Central memory CD8-positive, alpha-beta T cell (primary cell): ENCODE measurements around the gene OSBPL5.

Experiments
- ATAC-seq: fragments of 150-1000 bp; cut with Tn5 transposase; replicated peaks from 2 replicates; pipeline ENCODE4 v1.10.0; 2022; ENCODE audit warnings: mild to moderate bottlenecking, moderate FRiP score, moderate number of reproducible peaks; ENCODE audit not compliant: poor library complexity, severe bottlenecking; ENCODE audit errors: extremely low read depth
- DNase-seq, 2 donors: peaks; one replicate each; pipeline ENCODE4 v3.0.0; 2021; ENCODE audit warnings: low spot score in 2 of 2
- H3K27ac Mint-ChIP-seq: one replicate; pipeline ENCODE4 v1.8.0; 2022; ENCODE audit warnings: low read depth, mild to moderate bottlenecking, moderate library complexity, mixed read lengths
- H3K27me3 Mint-ChIP-seq: one replicate; pipeline ENCODE4 v1.8.0; 2022; ENCODE audit warnings: mixed read lengths
- H3K36me3 Mint-ChIP-seq: one replicate; pipeline ENCODE4 v1.8.0; 2022; ENCODE audit warnings: mild to moderate bottlenecking, moderate library complexity, mixed read lengths; ENCODE audit not compliant: insufficient read depth
- H3K4me1 Mint-ChIP-seq: one replicate; pipeline ENCODE4 v1.8.0; 2022; ENCODE audit warnings: mixed read lengths
- H3K4me3 Mint-ChIP-seq: one replicate; pipeline ENCODE4 v1.8.0; 2022; ENCODE audit warnings: mild to moderate bottlenecking, moderate library complexity, mixed read lengths
- H3K9me3 Mint-ChIP-seq: one replicate; pipeline ENCODE4 v1.8.0; 2022; ENCODE audit warnings: mixed read lengths

Gene OSBPL5

DNA sequence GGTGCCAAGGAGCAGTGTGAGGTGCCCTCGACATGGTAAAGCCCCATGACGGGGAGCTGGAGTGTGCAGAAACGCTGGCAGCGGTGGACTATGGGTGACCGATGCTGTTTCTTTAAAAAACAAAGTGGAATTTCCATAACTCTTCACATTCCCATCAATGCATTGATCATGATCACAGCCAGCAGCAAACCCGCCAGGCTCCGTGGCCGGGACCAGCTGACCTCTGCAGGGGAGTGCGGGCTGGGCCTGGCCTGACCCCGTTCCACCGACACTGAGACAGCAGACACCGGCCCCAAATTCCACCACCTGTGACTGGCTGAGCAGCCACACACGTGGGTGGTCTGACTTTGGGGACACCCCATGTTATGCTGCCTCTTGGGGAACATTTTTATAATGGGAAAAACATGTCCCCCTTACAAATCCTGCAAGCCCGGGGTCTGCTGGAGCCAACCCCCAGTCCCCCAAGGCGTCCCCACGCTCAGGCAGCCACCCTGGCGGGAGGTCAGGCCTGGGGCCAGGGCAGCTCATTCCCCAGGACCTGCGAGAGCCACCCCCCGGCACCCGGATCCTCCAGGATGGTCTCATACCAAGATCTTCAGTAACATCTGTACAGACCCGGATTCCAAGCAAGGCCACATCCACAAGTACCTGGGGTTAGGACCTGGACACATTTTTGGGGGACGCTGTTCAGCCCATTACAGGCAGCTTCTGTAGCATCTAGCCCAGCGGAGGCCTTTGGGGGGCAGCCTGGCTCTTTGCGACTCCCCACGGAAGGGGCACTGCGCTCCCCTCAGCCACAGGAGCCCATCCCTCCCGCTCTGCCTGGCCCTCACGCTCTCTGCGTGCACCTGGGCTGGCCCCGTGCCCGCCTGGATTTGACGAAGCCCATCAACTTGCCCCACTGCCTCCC is 20.6 kb downstream of the OSBPL5 start:
- no peak for DNase-seq
- Mint-ChIP-seq H3K27ac (no peak overlapping the region), H3K9me3 (no peaks in the 10 kb centered on the region), H3K4me1 (peaks cover 26% of the 10 kb centered on the region), H3K4me3 (no peak overlapping the region), H3K36me3 (peaks cover 4% of the 10 kb centered on the region), H3K27me3 (no peaks in the 10 kb centered on the region)
- ATAC-seq, result no peak

DNA sequence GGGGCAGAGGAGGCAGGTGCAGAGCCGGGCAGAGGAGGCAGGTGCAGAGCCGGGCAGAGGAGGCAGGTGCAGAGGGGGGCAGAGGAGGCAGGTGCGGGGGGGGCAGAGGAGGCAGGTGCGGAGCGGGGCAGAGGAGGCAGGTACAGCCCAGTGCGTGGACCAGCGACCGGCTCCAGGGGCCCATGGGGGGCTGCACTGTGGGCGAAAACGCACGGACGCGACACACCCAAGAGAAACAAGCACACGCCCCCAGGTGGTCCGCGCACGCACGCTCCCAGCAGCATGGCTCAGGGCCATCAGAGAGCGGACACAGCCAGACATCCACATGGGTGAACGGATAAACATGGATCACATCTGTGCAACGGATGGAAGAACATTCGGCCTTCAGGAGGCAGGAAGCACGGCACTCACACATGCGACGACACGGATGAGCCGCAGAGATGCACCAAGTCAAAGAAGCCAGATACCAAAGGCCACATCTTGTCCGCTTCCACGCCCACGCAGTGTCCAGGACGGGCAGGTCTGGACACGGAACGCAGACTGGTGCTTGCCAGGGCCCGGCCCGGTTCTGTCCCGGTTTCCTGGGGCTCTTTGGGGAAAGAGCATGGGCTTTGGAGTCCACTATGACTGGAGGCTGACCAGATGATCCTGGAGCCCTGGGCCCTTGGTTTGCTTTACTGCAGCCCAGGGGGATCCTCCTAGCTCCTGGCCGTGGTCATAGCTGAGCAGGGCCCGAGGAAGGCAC is 21.8 kb downstream of the OSBPL5 start:
- no peak for DNase-seq
- H3K27ac Mint-ChIP-seq, result no peak overlapping the region

DNA sequence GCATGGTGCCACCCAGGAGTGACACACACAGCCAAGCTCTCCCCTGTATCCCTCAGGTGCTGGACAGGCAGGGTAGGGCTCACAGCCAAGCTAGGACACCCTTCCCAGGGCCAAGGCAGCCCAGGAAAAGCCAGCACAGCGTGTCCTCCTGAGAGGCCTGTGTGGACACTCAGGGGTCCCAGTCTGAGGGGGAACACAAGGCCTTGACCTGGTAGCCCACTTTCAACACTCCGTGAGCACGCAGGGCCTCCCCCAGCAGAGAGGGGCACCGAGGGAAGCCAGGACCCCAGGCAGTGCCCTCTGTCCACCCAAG is 24.9 kb downstream of the OSBPL5 start:
- DNase-seq (no peak), ATAC-seq (no peak)
- H3K27ac Mint-ChIP-seq, result no peak overlapping the region

More for the DNA sequence above, 21.8 kb downstream of the OSBPL5 start:
- H3K4me1 Mint-ChIP-seq, result peaks cover 19% of the 10 kb centered on the region
- H3K36me3 Mint-ChIP-seq, result peaks cover 4% of the 10 kb centered on the region
- H3K9me3 Mint-ChIP-seq, result no peaks in the 10 kb centered on the region
- no peak overlapping the region for H3K4me3 Mint-ChIP-seq
- no peaks in the 10 kb centered on the region for H3K27me3 Mint-ChIP-seq
- no peak for ATAC-seq

DNA sequence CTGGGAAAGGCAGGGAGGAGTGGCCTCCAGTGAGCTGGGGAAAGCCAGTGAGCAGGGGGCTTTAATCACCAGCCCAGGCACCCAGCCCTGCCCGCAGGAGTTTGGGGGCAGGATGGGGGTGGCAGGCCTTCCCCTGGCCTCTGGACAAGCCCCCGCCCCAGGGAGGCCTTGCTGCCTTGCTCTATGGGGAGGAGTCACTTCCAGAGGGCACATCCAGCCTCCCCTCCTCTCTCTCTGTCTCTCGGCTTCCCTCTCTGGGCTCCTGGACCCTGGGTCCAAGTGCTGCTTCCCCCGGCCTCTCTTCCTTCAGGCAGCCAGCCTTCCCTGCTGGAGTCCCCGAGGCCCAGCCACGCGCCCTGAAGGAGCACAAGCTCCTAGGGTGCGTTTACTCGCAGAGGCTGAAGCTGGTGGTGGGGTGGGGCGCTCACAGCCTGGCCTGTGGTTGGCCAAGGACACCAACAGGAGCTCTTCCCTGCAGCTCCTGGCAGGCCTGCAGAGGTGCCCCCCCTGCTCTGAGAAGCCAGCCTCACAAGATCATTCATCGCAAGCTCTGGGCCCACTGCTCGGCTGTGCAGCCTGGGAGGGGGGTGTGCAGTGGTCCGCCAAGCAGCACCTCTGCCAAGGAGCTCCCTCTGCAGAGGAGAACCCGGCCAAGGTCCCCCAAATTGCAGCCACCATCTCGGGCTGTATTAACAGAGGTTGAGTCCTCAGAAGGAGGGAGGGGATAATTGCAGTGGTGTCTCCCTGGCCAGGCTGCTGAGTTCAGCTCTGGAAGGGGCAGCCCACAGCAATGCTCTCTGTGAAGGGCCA is 25.4 kb downstream of the OSBPL5 start:
- Mint-ChIP-seq H3K9me3 (no peaks in the 10 kb centered on the region), H3K36me3 (no peaks in the 10 kb centered on the region), H3K4me3 (no peak overlapping the region), H3K27me3 (no peaks in the 10 kb centered on the region), H3K4me1 (peaks cover 35% of the 10 kb centered on the region), H3K27ac (no peak overlapping the region)
- DNase-seq (no peak), ATAC-seq (no peak)

More for the DNA sequence above, 24.9 kb downstream of the OSBPL5 start:
- peaks cover 32% of the 10 kb centered on the region for H3K4me1 Mint-ChIP-seq
- H3K27me3 Mint-ChIP-seq, result no peaks in the 10 kb centered on the region
- H3K36me3 Mint-ChIP-seq, result no peaks in the 10 kb centered on the region
- no peaks in the 10 kb centered on the region for H3K9me3 Mint-ChIP-seq
- no peak overlapping the region for H3K4me3 Mint-ChIP-seq

DNA sequence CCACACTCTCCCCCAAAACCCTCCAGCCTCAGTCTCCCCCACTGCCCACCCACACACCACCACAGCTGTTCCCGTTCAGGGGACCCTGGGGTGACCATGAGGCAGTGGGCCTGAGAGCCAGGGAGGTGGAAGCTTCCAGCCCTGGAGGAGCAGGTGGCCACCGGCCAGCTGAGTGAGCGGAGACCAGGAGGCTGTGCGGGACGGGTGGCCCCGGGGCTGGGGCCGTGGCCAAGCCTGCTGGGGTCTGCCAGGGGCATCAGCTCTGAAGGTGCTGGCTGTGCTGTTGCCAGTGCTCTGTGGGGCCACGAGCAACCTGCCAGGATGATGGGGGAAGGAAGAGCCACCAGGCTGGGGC is 26.0 kb downstream of the OSBPL5 start:
- H3K9me3 Mint-ChIP-seq, result no peaks in the 10 kb centered on the region
- peaks cover 1% of the 10 kb centered on the region for H3K36me3 Mint-ChIP-seq
- ATAC-seq (no peak), DNase-seq (no peak)
- peaks cover 35% of the 10 kb centered on the region for H3K4me1 Mint-ChIP-seq
- no peak overlapping the region for H3K27ac Mint-ChIP-seq
- H3K4me3 Mint-ChIP-seq, result no peak overlapping the region
- H3K27me3 Mint-ChIP-seq, result no peaks in the 10 kb centered on the region

DNA sequence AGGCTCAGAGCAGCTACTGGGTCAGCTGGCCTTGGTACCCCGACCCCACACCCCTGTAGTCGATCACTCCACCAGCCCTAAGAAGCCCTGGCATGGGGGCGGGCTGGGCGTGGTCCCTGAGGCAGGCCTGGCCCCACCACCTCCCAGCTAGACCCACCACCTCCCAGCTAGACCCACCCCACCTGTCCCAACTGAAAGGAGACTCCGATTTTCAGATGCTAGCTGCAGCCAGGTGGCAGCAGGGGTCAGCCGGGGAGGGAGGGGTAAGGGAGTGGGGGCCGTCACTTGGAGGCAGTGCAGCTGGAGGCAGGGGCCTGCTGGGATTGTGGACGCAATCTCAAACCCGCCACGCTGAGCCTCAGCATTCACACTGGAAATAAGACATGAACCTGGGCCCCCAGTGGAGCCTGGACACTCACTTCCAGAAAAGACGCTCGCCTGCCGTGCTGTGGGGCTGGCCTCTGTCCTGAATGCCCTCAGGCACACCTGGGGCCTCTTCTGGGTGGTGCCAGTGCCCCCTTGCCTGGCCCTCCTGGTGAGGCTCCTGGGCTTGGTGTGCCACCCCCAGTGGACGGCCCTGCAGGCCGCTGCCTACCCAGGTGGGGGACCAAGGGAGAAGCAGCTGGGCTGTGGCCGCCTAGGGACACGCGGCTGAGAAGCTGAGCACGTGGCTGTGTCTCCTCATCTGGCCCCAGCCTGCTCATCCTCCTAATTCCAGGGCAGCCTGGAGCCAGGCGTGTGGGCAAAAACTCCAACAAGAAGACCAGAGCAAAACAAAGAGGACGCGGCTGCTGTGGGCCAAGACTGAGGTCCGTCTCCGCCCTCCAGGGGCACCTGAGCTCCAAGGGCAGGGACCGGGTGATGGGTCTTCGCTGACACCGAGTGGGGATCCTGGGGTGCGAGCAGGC is 26.7 kb downstream of the OSBPL5 start:
- Mint-ChIP-seq H3K27me3 (no peaks in the 10 kb centered on the region), H3K4me1 (peaks cover 35% of the 10 kb centered on the region), H3K4me3 (no peak overlapping the region), H3K9me3 (no peaks in the 10 kb centered on the region), H3K27ac (no peak overlapping the region), H3K36me3 (peaks cover 1% of the 10 kb centered on the region)
- ATAC-seq (no peak), DNase-seq (no peak)

DNA sequence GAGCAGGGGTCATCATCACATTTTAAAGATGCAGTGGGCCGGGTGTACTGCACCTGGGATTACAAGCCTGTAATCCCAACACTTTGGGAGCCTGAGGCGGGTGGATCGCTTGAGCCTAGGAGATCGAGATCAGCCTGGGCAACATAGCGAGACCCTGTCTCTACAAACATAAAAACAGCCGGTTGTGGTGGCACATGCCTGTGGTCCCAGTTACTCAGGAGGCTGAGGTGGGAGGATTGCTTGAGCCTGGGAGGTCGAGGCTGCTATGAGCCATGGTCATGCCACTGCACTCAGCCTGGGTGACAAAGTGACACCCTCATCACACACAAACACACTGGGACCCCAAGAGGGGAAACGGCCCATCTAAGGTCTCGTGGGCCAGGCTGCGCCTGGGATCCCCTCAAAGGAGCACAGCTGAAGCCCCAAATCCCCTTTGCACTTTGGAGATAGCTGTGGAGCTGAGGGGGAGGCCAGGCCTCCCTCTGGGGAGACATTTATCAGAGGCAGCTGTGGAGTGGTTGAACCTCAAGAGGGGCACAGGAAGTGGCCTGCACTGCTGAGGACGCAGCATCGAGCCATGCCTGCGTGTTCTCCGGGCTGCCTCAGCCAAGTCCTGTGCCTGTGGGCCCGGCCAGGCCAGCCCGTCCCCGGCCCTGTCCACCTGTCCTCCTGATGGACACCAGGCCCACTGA is 27.5 kb downstream of the OSBPL5 start:
- Mint-ChIP-seq H3K36me3 (peaks cover 1% of the 10 kb centered on the region), H3K9me3 (no peaks in the 10 kb centered on the region), H3K27me3 (no peaks in the 10 kb centered on the region), H3K4me1 (peaks cover 34% of the 10 kb centered on the region), H3K27ac (peak overlapping the region; percentile 38), H3K4me3 (peak overlapping the region; percentile 57)
- no peak for ATAC-seq
- no peak for DNase-seq

DNA sequence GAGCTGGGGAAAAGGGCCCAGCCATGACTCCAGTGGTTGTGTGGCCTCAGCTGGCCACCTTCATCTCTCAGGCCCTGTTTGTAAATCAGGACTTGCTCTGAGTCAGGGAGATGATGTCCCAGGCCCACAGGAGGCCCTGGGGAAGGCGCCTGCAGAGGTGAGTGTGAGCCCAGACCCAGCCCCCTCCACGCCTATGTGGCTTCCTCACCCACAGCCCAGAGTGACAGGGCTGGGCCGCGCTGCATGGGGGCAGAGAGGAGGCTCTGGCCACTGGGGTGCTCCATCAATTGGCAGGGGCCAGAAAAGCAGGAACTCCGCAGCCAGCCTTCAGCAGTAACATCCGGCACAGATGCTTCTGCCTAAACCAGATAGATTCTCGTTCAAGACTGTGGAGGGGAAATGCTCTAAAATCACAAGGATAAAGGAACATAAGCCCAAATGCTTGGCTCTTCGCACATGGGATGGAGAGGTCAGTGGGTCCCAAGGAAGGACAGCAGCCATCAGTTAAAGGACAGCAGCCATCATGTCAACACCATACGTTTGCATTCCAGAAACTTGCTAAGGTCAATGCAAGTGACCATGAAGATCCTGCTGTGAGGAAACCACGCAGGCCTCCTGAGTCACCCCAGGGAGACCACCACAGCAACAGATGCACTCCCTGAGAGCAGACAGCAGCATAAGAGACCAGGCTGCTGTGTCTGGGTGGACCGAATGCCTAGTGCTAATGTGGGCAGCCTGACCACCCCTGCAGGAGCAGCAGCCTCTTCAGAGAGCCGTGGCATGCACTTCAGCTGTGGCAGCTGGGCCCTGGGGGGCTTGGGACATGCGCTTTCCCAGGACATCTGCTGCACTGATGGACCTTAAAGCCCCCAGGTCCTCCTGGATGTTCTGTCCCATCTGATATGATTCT is 28.3 kb downstream of the OSBPL5 start:
- peak; percentile 74 for ATAC-seq
- peaks cover 30% of the 10 kb centered on the region for H3K4me1 Mint-ChIP-seq
- H3K27me3 Mint-ChIP-seq, result no peaks in the 10 kb centered on the region

DNA sequence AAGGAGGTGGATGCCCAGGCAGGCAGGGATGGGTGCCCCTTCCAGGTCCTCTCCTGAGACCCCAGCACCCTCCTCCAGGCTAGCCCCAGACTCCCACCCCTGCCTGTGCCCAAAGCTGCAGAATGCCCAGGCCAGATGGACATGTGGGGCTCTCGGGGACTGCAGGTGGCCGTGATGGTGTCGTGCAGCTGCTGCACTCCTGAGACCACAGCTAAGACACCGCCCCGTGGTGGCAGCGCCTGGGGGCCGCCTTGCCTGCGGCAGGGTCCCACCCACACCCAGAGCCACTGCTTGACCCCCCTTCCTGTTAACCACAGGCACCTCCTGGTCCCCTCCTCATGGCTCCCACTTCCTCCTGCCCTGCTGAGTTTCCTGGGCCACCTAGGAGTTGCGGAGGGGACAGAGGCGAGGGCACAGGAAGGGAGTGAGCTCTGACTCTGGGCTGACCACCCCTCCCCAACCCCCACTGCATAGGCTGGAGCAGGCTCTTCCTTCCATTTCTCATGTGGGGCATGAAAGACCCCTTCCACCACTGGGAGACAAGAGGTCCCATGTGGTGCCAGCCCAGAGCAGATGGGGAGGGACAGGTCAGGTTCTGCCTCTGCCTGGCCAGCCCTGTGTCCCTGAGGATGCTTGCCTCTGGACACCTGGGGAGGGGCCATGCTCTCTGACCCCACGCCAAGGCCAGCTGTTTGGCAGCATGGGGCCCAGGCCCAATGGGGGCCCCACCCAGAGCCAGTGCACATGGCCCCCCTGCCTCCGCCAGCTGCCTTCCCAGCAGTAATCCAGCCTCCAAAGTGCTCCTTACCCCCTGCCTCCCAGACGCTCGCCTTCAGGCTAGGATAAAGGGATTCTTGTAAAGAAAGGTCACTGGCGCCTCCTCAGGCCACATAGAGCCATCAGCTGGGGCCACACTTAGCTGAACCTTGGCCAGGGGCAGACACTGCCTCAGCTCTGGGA is 29.3 kb downstream of the OSBPL5 start:
- Mint-ChIP-seq H3K27me3 (no peaks in the 10 kb centered on the region), H3K36me3 (peaks cover 1% of the 10 kb centered on the region), H3K4me1 (peaks cover 30% of the 10 kb centered on the region), H3K4me3 (peak overlapping the region; percentile 57), H3K27ac (peak overlapping the region; percentile 55), H3K9me3 (no peaks in the 10 kb centered on the region)
- no peak for DNase-seq
- ATAC-seq, result peak; percentile 49

More for the DNA sequence above, 28.3 kb downstream of the OSBPL5 start:
- Mint-ChIP-seq H3K4me3 (peak overlapping the region; percentile 57), H3K36me3 (peaks cover 1% of the 10 kb centered on the region), H3K9me3 (no peaks in the 10 kb centered on the region), H3K27ac (peak overlapping the region; percentile 38)
- DNase-seq, result no peak
